Measurements from ENCODE around the gene JAZF1.
A peak's percentile ranks its signal among the peaks of the same experiment; 100 is the strongest.

JAZF1 gene

DNA sequence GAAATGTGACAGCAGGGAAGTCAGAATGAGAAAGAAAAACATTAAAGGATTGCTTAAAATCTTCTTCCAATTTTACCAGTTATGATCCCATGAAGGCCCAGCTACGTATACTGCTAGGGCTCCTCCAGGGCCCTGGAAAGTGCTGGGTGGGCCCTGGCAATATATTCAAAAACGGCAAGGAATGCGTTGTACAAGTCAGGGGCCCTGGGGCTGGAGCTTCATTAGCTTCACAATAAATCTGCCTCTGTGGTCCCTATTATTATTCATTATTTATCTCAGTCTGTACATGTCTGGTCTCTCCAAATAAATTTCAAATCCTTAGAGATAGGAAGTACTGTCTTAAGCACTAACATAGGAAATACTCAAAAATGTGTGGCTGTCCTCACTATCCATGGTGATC is 7.6 kb downstream of the JAZF1 start:
- H3K9me3 ChIP-seq, result no peaks in the 10 kb centered on the region
- no peak for DNase-seq
- intact Hi-C loops (cut with DNase I; ENCODE audit: low total_unique reads), result no loop called here

DNA sequence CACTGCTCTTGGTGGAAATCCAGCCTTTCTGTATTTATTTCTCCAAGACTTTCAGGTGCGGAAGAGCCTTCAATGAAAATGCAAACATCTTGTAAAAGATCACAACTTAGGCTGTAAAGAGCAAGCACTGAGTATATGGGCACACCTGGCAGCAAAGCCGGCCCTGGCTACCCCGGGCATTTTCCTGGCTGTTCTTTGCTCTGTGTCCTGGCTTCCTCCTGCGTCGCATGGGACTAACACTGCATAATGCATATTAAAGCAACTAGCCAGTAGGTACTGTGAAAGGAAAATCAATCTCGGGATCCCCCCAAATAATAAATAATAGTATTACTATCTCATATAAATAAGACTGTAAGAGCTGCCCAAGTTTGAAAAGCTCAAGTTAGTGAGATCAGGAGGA is 9.9 kb downstream of the JAZF1 start:
- Histone ChIP-seq H3K9me3 (no peaks in the 10 kb centered on the region), H3K36me3 (no peaks in the 10 kb centered on the region), H3K4me1 (peaks cover 0 to 35% (median 23%) of the 10 kb centered on the region in 4 donors), H3K4me3 (no peak overlapping the region), H3K27me3 (no peaks in the 10 kb centered on the region), H3K27ac (no peak overlapping the region)
- intact Hi-C loops (cut with DNase I; ENCODE audit: low total_unique reads), result no loop called here
- no peak for DNase-seq
- no peak for TF ChIP-seq CTCF (IDR thresholded peaks at IDR 0.05)

More for the DNA sequence above, 7.6 kb downstream of the JAZF1 start:
- no peak for TF ChIP-seq CTCF (IDR thresholded peaks at IDR 0.05)
- Histone ChIP-seq H3K36me3 (no peaks in the 10 kb centered on the region), H3K27ac (no peak overlapping the region), H3K27me3 (no peaks in the 10 kb centered on the region), H3K4me3 (no peak overlapping the region), H3K4me1 (peaks cover 0 to 39% (median 22%) of the 10 kb centered on the region in 4 donors)

DNA sequence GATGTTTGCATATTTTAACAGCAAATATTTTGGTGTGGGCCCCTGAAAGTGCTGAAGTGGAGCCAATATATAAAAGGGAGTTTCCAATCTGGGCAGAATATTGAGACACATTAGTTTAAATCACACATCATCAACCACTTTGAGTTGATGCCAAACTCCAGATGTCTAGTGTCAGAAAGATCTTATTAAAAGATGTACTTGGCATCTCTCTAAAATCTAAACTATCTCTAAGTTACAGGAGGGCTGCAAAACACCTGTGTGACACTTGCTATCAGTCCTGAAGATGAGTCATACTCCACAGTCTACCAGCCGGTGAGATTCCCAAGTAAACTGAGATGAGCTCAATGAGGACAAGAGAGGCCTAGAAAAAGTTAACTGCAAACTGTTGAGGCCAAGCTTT is 11.4 kb downstream of the JAZF1 start:
- H3K27ac ChIP-seq, result no peak overlapping the region
- H3K4me3 ChIP-seq, result no peak overlapping the region
- H3K9me3 ChIP-seq, result no peaks in the 10 kb centered on the region
- H3K36me3 ChIP-seq, result no peaks in the 10 kb centered on the region
- DNase-seq, result no peak
- peaks cover 0 to 37% (median 20%) of the 10 kb centered on the region in 4 donors for H3K4me1 ChIP-seq
- no peak for TF ChIP-seq CTCF (IDR thresholded peaks at IDR 0.05)
- no peaks in the 10 kb centered on the region for H3K27me3 ChIP-seq
- intact Hi-C loops (cut with DNase I; ENCODE audit: low total_unique reads), result no loop called here

- TF ChIP-seq CTCF (IDR thresholded peaks at IDR 0.05), result no peak
- Histone ChIP-seq H3K27ac (no peak overlapping the region), H3K4me1 (peaks cover 0 to 40% (median 22%) of the 10 kb centered on the region in 4 donors), H3K27me3 (no peaks in the 10 kb centered on the region), H3K4me3 (no peak overlapping the region), H3K9me3 (no peaks in the 10 kb centered on the region), H3K36me3 (no peaks in the 10 kb centered on the region)
- DNase-seq, result no peak
- intact Hi-C loops (cut with DNase I; ENCODE audit: low total_unique reads), result no loop called here
Measured at GRCh38 chr7:28168393-28169158, 12.0 kb downstream of the JAZF1 start.

- no peak for DNase-seq
- Histone ChIP-seq H3K4me1 (peaks cover 0 to 45% (median 24%) of the 10 kb centered on the region in 4 donors), H3K27me3 (no peaks in the 10 kb centered on the region), H3K4me3 (no peak overlapping the region), H3K9me3 (no peaks in the 10 kb centered on the region), H3K27ac (peak overlapping the region in 1 of 2 donors; percentile 16), H3K36me3 (no peaks in the 10 kb centered on the region)
- no peak for TF ChIP-seq CTCF (IDR thresholded peaks at IDR 0.05)
- intact Hi-C loops (cut with DNase I; ENCODE audit: low total_unique reads), result no loop called here
Measured at GRCh38 chr7:28166982-28167715, 13.4 kb downstream of the JAZF1 start.

Measured in tibial artery (tissue), 4 donors.